Mesenchymal stem cell (in vitro differentiated cells and primary cell): ENCODE results near the gene ERCC3.

Source experiments
- DNase-seq: peaks from one replicate; pipeline ENCODE4 v3.0.0-alpha.2; 2013
- H2AFZ ChIP-seq: one replicate; pipeline ENCODE4 v1.6.1; 2013; ENCODE audit warnings: low read depth, mild to moderate bottlenecking, control low read depth, inconsistent platforms, low read length, moderate library complexity
- H2AK5ac ChIP-seq: 2 replicates; pipeline ENCODE4 v1.6.1; 2013; ENCODE audit warnings: low read length, moderate library complexity, mild to moderate bottlenecking, inconsistent platforms; ENCODE audit not compliant: severe bottlenecking
- H2BK120ac ChIP-seq: one replicate; pipeline ENCODE4 v1.6.1; 2013; ENCODE audit warnings: low read depth, mild to moderate bottlenecking, inconsistent platforms, low read length, moderate library complexity
- H2BK12ac ChIP-seq, 2 experiments: one replicate each; pipeline ENCODE4 v1.6.1; 2013; ENCODE audit warnings: inconsistent platforms in 2 of 2, low read length in 2 of 2, mild to moderate bottlenecking in 2 of 2, moderate library complexity in 2 of 2, control low read depth in 1 of 2
- H2BK15ac ChIP-seq: one replicate; pipeline ENCODE4 v1.6.1; 2013; ENCODE audit warnings: mild to moderate bottlenecking, low read depth, inconsistent platforms; ENCODE audit not compliant: poor library complexity, severe bottlenecking
- H2BK5ac ChIP-seq: 2 replicates; pipeline ENCODE4 v1.6.1; 2013; ENCODE audit warnings: low read depth, mild to moderate bottlenecking, low read length, control low read depth, inconsistent platforms; ENCODE audit not compliant: poor library complexity, severe bottlenecking
- H3K14ac ChIP-seq, 2 experiments: one replicate each; pipeline ENCODE4 v1.6.1; 2013; ENCODE audit warnings: inconsistent platforms in 2 of 2, low read length in 2 of 2, control low read depth in 1 of 2, mild to moderate bottlenecking in 1 of 2, moderate library complexity in 1 of 2
- H3K18ac ChIP-seq, 2 experiments: one replicate each; pipeline ENCODE4 v1.6.1; 2013; ENCODE audit warnings: inconsistent platforms in 2 of 2, low read length in 2 of 2, control low read depth in 1 of 2, low read depth in 1 of 2, mild to moderate bottlenecking in 1 of 2
- H3K23ac ChIP-seq, 2 experiments: one replicate each; pipeline ENCODE4 v1.6.1; 2013; ENCODE audit warnings: inconsistent platforms in 2 of 2, low read length in 2 of 2, mild to moderate bottlenecking in 2 of 2, moderate library complexity in 2 of 2, control low read depth in 1 of 2
- H3K27ac ChIP-seq: 2 replicates; pipeline ENCODE4 v1.5.1; 2013; ENCODE audit warnings: mild to moderate bottlenecking, moderate library complexity, low read length, control low read depth, inconsistent platforms; ENCODE audit not compliant: poor library complexity, severe bottlenecking
- H3K27me3 ChIP-seq, 2 experiments: 2 replicates each; pipeline versions ENCODE4 v1.6.1 to v1.7.0; 2013; ENCODE audit warnings: low read length in 2 of 2, mild to moderate bottlenecking in 2 of 2, moderate library complexity in 2 of 2, control low read depth in 1 of 2, inconsistent platforms in 1 of 2; ENCODE audit not compliant: control insufficient read depth in 1 of 2, insufficient read depth in 1 of 2
- H3K36me3 ChIP-seq, 2 experiments: 2 replicates each; pipeline versions ENCODE4 v1.6.1 to v1.7.0; 2013; ENCODE audit warnings: low read length in 2 of 2, control low read depth in 1 of 2, inconsistent platforms in 1 of 2, low read depth in 1 of 2, mild to moderate bottlenecking in 1 of 2; ENCODE audit not compliant: insufficient read depth in 2 of 2, control insufficient read depth in 1 of 2
- H3K4ac ChIP-seq, 2 experiments: one replicate each; pipeline ENCODE4 v1.6.1; 2013; ENCODE audit warnings: inconsistent platforms in 2 of 2, low read length in 2 of 2, mild to moderate bottlenecking in 2 of 2, moderate library complexity in 2 of 2, control low read depth in 1 of 2, low read depth in 1 of 2
- H3K4me1 ChIP-seq: 2 replicates; pipeline ENCODE4 v1.6.1; 2013; ENCODE audit warnings: low read depth, low read length, control low read depth; ENCODE audit not compliant: control insufficient read depth, insufficient read depth
- H3K4me2 ChIP-seq: 2 replicates; pipeline ENCODE4 v1.6.1; 2013; ENCODE audit warnings: low read length, mild to moderate bottlenecking, inconsistent platforms; ENCODE audit not compliant: poor library complexity, severe bottlenecking
- H3K4me3 ChIP-seq, 2 experiments: 2 replicates each; pipeline versions ENCODE4 v1.5.1 to v1.7.0; 2013; ENCODE audit warnings: low read length in 2 of 2, mild to moderate bottlenecking in 2 of 2, control low read depth in 1 of 2, low read depth in 1 of 2; ENCODE audit not compliant: insufficient read depth in 1 of 2
- H3K79me1 ChIP-seq: replicated peaks from 2 replicates; pipeline ENCODE4 v1.6.1; 2013; ENCODE audit warnings: mild to moderate bottlenecking, control low read depth, low read length, inconsistent platforms; ENCODE audit not compliant: poor library complexity, severe bottlenecking
- H3K9ac ChIP-seq: 2 replicates; pipeline ENCODE4 v1.7.0; 2013; ENCODE audit warnings: mild to moderate bottlenecking, low read length, moderate library complexity
- H3K9me3 ChIP-seq: 2 replicates; pipeline ENCODE4 v1.7.0; 2013; ENCODE audit warnings: mild to moderate bottlenecking, low read length; ENCODE audit not compliant: control insufficient read depth
- H4K8ac ChIP-seq: one replicate; pipeline ENCODE4 v1.6.1; 2013; ENCODE audit warnings: inconsistent platforms, mild to moderate bottlenecking, low read length, moderate library complexity
- H4K91ac ChIP-seq: one replicate; pipeline ENCODE4 v1.6.1; 2013; ENCODE audit warnings: mild to moderate bottlenecking, low read length, inconsistent platforms
- WGBS: methylation state at CpG from one replicate; pipeline ENCODE4 v1.1.7; 2013; ENCODE audit warnings: mixed read lengths; 5-methylcytosine and 5-hydroxymethylcytosine counted together

ERCC3 gene

GRCh38 chr2:127310980-127311379 is 17.0 kb upstream of the ERCC3 start:
- no peak overlapping the region for H3K4me2 ChIP-seq
- H3K36me3 ChIP-seq, result peaks cover 29 to 87% of the 10 kb centered on the region in 2 experiments
- DNase-seq, result no peak
- H2BK5ac ChIP-seq, result no peak overlapping the region
- H2BK15ac ChIP-seq, result no peak overlapping the region
- no peak overlapping the region for H4K8ac ChIP-seq
- peaks cover 10% of the 10 kb centered on the region for H3K79me1 ChIP-seq
- no peak overlapping the region for H2BK120ac ChIP-seq
- no peak overlapping the region for H3K27ac ChIP-seq
- no peak overlapping the region for H2AFZ ChIP-seq
- no peaks in the 10 kb centered on the region for H3K4me1 ChIP-seq
- no peaks in the 10 kb centered on the region for H3K27me3 ChIP-seq
- H3K4ac ChIP-seq, result no peak overlapping the region
- H2BK12ac ChIP-seq, result no peak overlapping the region
- H3K9ac ChIP-seq, result no peak overlapping the region
- H4K91ac ChIP-seq, result no peak overlapping the region
- no peak overlapping the region for H3K14ac ChIP-seq
- H3K23ac ChIP-seq, result no peak overlapping the region
- H2AK5ac ChIP-seq, result no peak overlapping the region
- WGBS, result 88% methylated on average over 3 of the region's 3 CpGs
- no peak overlapping the region for H3K18ac ChIP-seq
- H3K9me3 ChIP-seq, result no peaks in the 10 kb centered on the region
- no peak overlapping the region for H3K4me3 ChIP-seq

DNA sequence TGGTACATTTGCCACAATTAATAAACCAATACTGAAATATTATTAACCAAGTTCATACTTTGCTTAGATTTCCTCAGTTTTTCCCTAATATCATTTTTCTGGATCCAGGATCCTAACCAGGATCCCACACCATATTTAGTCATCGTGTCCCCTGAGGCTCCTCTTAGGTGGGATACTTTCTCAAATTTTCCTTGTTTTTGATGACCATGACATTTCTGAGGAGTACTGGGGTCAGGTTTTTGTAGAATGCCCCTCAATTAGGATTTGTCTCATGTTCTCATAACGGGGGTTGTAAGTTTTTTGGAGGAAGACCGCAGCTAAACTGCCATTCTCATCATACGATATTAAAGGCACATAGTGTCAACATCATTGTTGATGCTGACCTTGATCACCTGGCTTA is 15.5 kb upstream of the ERCC3 start:
- no peak overlapping the region for H2AFZ ChIP-seq
- H4K8ac ChIP-seq, result no peak overlapping the region
- no peak overlapping the region for H2BK12ac ChIP-seq
- no peak overlapping the region for H3K27ac ChIP-seq
- peaks cover 22 to 88% of the 10 kb centered on the region in 2 experiments for H3K36me3 ChIP-seq
- H3K4me1 ChIP-seq, result no peaks in the 10 kb centered on the region
- H3K9me3 ChIP-seq, result no peaks in the 10 kb centered on the region
- H3K23ac ChIP-seq, result no peak overlapping the region
- no peak for DNase-seq
- H3K4ac ChIP-seq, result no peak overlapping the region
- 100% methylated on average over 3 of the region's 4 CpGs for WGBS
- H3K4me2 ChIP-seq, result no peak overlapping the region
- H3K14ac ChIP-seq, result no peak overlapping the region
- no peak overlapping the region for H3K9ac ChIP-seq
- no peak overlapping the region for H4K91ac ChIP-seq
- H3K27me3 ChIP-seq, result no peaks in the 10 kb centered on the region
- H3K18ac ChIP-seq, result no peak overlapping the region
- no peak overlapping the region for H2BK120ac ChIP-seq
- no peak overlapping the region for H3K4me3 ChIP-seq
- no peak overlapping the region for H2AK5ac ChIP-seq
- peaks cover 10% of the 10 kb centered on the region for H3K79me1 ChIP-seq
- no peak overlapping the region for H2BK5ac ChIP-seq
- H2BK15ac ChIP-seq, result no peak overlapping the region

- Histone ChIP-seq H3K14ac (no peak overlapping the region), H4K91ac (no peak overlapping the region), H2BK12ac (no peak overlapping the region), H3K18ac (no peak overlapping the region), H2BK5ac (no peak overlapping the region), H3K4ac (no peak overlapping the region), H3K27me3 (no peaks in the 10 kb centered on the region), H2AK5ac (no peak overlapping the region), H3K4me2 (no peak overlapping the region), H3K23ac (no peak overlapping the region), H2AFZ (no peak overlapping the region), H3K4me1 (no peaks in the 10 kb centered on the region), H3K36me3 (peaks cover 20 to 83% of the 10 kb centered on the region in 2 experiments), H3K4me3 (no peak overlapping the region), H3K9ac (no peak overlapping the region), H3K27ac (no peak overlapping the region), H2BK120ac (no peak overlapping the region), H3K9me3 (no peaks in the 10 kb centered on the region), H2BK15ac (no peak overlapping the region), H3K79me1 (peaks cover 10% of the 10 kb centered on the region), H4K8ac (no peak overlapping the region)
- 96% methylated on average over 7 of the region's 7 CpGs for WGBS
- no peak for DNase-seq
These were observed 14.7 kb upstream of the ERCC3 start for GRCh38 chr2:127308586-127309138.

GRCh38 chr2:127305990-127306585 is 12.1 kb upstream of the ERCC3 start:
- WGBS, result 100% methylated on average over 1 of the region's 4 CpGs
- Histone ChIP-seq H2BK5ac (no peak overlapping the region), H3K4ac (no peak overlapping the region), H2BK15ac (no peak overlapping the region), H2AK5ac (no peak overlapping the region), H4K91ac (no peak overlapping the region), H3K4me1 (no peaks in the 10 kb centered on the region), H3K9me3 (no peaks in the 10 kb centered on the region), H2AFZ (no peak overlapping the region), H3K4me3 (no peak overlapping the region), H3K23ac (no peak overlapping the region), H3K27ac (no peak overlapping the region), H3K18ac (no peak overlapping the region), H3K36me3 (peaks cover 10 to 59% of the 10 kb centered on the region in 2 experiments), H2BK12ac (no peak overlapping the region), H3K14ac (no peak overlapping the region), H3K27me3 (no peaks in the 10 kb centered on the region), H4K8ac (no peak overlapping the region), H2BK120ac (no peak overlapping the region), H3K4me2 (no peak overlapping the region), H3K79me1 (peaks cover 7% of the 10 kb centered on the region), H3K9ac (no peak overlapping the region)
- DNase-seq, result no peak
